RWPE2 (cell line): ENCODE results near the gene LHX6.

ENCODE experiments used
- ATAC-seq: fragments of 200-7000 bp; cut with Tn5 transposase; 3 replicates; pipeline ENCODE4 v1.9.1; 2021; ENCODE audit warnings: low read depth
- DNase-seq: peaks from one replicate; pipeline ENCODE4 v3.0.0-alpha.2; 2020; ENCODE audit warnings: low spot score
- H3K27ac ChIP-seq: fragments of 450-650 bp; 2 replicates; pipeline ENCODE4 v1.5.1; 2017; ENCODE audit warnings: mild to moderate bottlenecking; ENCODE audit not compliant: poor library complexity, severe bottlenecking
- H3K27me3 ChIP-seq: fragments of 250-450 bp; sonication (Bioruptor Pico); 2 replicates; pipeline ENCODE4 v1.5.1; 2021; ENCODE audit warnings: mild to moderate bottlenecking, moderate library complexity; ENCODE audit not compliant: insufficient read depth, poor library complexity, severe bottlenecking
- H3K36me3 ChIP-seq: fragments of 250-450 bp; sonication (Bioruptor Pico); 2 replicates; pipeline ENCODE4 v1.5.1; 2020; ENCODE audit warnings: low read depth, mild to moderate bottlenecking, moderate library complexity
- H3K4me1 ChIP-seq: fragments of 250-450 bp; sonication (Bioruptor Pico); 2 replicates; pipeline ENCODE4 v1.5.1; 2021; ENCODE audit warnings: mild to moderate bottlenecking, moderate library complexity; ENCODE audit not compliant: insufficient read depth, poor library complexity, severe bottlenecking
- H3K4me3 ChIP-seq: fragments of 250-450 bp; sonication (Bioruptor Pico); 2 replicates; pipeline ENCODE4 v1.5.1; 2021; ENCODE audit warnings: mild to moderate bottlenecking, moderate library complexity; ENCODE audit not compliant: severe bottlenecking
- H3K9me3 ChIP-seq: fragments of 250-450 bp; sonication (Bioruptor Pico); 2 replicates; pipeline ENCODE4 v1.5.1; 2021; ENCODE audit warnings: mild to moderate bottlenecking, moderate library complexity; ENCODE audit not compliant: severe bottlenecking
- TF ChIP-seq, protein P1 (sequence below): fragments of 450-650 bp; IDR thresholded peaks from one replicate; pipeline ENCODE4 v1.5.1; 2017; ENCODE audit warnings: mild to moderate bottlenecking, moderate library complexity; ENCODE audit not compliant: poor library complexity, severe bottlenecking

Gene LHX6

GRCh38 chr9:122262073-122262472 lies 33.3 kb upstream of the LHX6 start:
- Histone ChIP-seq H3K36me3 (peaks cover 65% of the 10 kb centered on the region), H3K27me3 (no peaks in the 10 kb centered on the region), H3K4me3 (no peak overlapping the region), H3K4me1 (peaks cover 14% of the 10 kb centered on the region), H3K27ac (no peak overlapping the region), H3K9me3 (no peaks in the 10 kb centered on the region)
- DNase-seq (no peak), ATAC-seq (no peak)
- TF ChIP-seq, protein P1, sequence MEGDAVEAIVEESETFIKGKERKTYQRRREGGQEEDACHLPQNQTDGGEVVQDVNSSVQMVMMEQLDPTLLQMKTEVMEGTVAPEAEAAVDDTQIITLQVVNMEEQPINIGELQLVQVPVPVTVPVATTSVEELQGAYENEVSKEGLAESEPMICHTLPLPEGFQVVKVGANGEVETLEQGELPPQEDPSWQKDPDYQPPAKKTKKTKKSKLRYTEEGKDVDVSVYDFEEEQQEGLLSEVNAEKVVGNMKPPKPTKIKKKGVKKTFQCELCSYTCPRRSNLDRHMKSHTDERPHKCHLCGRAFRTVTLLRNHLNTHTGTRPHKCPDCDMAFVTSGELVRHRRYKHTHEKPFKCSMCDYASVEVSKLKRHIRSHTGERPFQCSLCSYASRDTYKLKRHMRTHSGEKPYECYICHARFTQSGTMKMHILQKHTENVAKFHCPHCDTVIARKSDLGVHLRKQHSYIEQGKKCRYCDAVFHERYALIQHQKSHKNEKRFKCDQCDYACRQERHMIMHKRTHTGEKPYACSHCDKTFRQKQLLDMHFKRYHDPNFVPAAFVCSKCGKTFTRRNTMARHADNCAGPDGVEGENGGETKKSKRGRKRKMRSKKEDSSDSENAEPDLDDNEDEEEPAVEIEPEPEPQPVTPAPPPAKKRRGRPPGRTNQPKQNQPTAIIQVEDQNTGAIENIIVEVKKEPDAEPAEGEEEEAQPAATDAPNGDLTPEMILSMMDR, result no peak

DNA sequence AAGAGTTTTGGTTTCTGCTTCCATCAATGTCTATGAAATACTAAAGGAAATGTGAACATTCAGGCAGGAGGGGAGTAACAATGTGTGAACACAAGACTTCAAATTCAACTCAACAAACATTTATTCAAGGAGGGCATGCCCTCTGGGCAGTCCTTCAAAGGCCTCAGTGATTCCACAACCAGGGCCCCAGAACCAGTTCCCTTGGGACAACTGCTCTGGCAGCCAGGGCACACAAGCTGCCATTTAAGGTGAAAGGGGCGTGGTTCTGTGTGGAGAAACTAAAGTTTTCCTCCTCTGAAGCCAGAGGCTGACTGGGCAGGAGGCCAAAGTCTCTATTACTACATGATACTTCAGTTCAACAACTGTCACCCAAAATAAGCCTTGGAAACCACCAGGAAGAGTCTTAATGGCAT lies 32.7 kb upstream of the LHX6 start:
- H3K9me3 ChIP-seq, result no peaks in the 10 kb centered on the region
- TF ChIP-seq, protein P1, result no peak
- H3K27me3 ChIP-seq, result no peaks in the 10 kb centered on the region
- no peak overlapping the region for H3K4me3 ChIP-seq
- peaks cover 14% of the 10 kb centered on the region for H3K4me1 ChIP-seq
- DNase-seq, result no peak
- peaks cover 69% of the 10 kb centered on the region for H3K36me3 ChIP-seq
- ATAC-seq, result no peak
- H3K27ac ChIP-seq, result no peak overlapping the region

DNA sequence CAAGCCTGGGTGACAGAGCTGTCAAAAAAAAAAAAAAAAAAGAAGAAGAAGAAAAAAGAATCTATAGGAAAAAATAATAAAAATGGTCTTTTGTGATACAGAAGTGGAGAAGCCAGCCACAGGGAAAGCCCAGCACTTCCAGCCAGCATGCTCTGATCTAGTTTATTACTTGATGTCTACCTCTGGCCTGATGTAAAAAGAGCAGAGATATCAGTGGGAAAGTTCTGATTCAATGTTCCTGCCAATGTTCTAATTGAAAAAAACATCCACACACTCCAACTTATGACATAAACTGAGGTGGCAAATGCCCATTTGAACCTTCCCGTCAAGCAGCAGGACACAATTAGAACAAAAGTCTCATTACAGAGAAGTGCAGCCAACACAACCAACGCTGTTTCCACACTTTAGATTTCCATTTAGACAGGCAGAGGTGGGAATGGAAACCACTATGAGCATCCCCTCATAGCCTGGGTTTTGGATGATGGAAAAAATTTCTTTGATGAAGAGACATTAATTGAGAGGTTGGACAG lies 30.2 kb upstream of the LHX6 start:
- Histone ChIP-seq H3K27me3 (no peaks in the 10 kb centered on the region), H3K4me1 (peaks cover 7% of the 10 kb centered on the region), H3K4me3 (no peak overlapping the region), H3K27ac (no peak overlapping the region), H3K36me3 (peaks cover 71% of the 10 kb centered on the region), H3K9me3 (no peaks in the 10 kb centered on the region)
- DNase-seq (no peak), ATAC-seq (no peak)
- TF ChIP-seq, protein P1, result no peak

- TF ChIP-seq, protein P1, result no peak
- H3K4me3 ChIP-seq, result no peak overlapping the region
- no peak overlapping the region for H3K27ac ChIP-seq
- no peaks in the 10 kb centered on the region for H3K9me3 ChIP-seq
- DNase-seq (no peak), ATAC-seq (no peak)
- H3K4me1 ChIP-seq, result no peaks in the 10 kb centered on the region
- H3K27me3 ChIP-seq, result no peaks in the 10 kb centered on the region
- peaks cover 60% of the 10 kb centered on the region for H3K36me3 ChIP-seq
Observed at GRCh38 chr9:122256206-122256605, 27.4 kb upstream of the LHX6 start.

DNA sequence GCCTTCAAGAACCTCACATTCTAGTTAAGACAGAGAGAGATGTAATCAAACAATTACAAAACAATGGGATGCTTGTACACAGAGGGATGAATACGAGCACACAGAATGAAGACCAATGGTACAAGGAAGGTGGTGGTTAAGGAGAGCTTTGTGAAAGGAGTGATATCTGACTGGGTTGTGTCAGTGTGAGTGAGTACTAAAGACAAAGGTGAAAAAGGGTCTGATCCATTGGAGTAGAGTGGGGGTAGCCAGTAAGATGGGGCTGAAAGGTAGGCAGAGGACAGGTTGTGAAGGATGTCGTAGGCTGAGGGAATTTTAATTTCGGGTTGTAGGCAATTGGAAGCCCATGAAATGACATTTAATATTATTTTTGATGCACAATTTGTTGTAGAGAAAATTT lies 26.0 kb upstream of the LHX6 start:
- H3K27ac ChIP-seq, result no peak overlapping the region
- ATAC-seq (no peak), DNase-seq (no peak)
- H3K4me1 ChIP-seq, result peaks cover 2% of the 10 kb centered on the region
- no peaks in the 10 kb centered on the region for H3K27me3 ChIP-seq
- no peaks in the 10 kb centered on the region for H3K9me3 ChIP-seq
- peaks cover 64% of the 10 kb centered on the region for H3K36me3 ChIP-seq
- H3K4me3 ChIP-seq, result no peak overlapping the region
- TF ChIP-seq, protein P1, result no peak
